Astrocyte (in vitro differentiated cells and primary cell): ENCODE results near the gene HPS3.

Experiments used
- CTCF ChIP-seq: IDR thresholded peaks from 2 replicates; pipeline ENCODE4 v1.5.1; 2011; ENCODE audit warnings: low read depth, mild to moderate bottlenecking, inconsistent platforms, low read length, moderate library complexity; ENCODE audit not compliant: insufficient read depth
- EZH2 ChIP-seq: IDR thresholded peaks from 2 replicates; pipeline ENCODE4 v1.6.1; 2012; ENCODE audit warnings: mild to moderate bottlenecking, low read length, inconsistent platforms; ENCODE audit not compliant: insufficient read depth

- TF ChIP-seq CTCF: no peak
- no peak for TF ChIP-seq EZH2
Observed at GRCh38 chr3:149080011-149080698, 49.3 kb upstream of the HPS3 start.
